HEK293 (cell line): ENCODE data around the gene ISYNA1.

Source experiments
- CTCF ChIA-PET: fragments of 350-600 bp; formaldehyde crosslinking; extraction: SDS; loops from one replicate; lab custom pipeline; 2021; ENCODE audit warnings: antibody characterized with exemption; lab: Yijun Ruan, JAX
- POLR2A ChIA-PET: fragments of 300-600 bp; formaldehyde crosslinking; extraction: SDS; loops from one replicate; lab custom pipeline; 2020; ENCODE audit warnings: antibody characterized with exemption, inconsistent platforms; lab: Yijun Ruan, JAX
- H3K27ac ChIP-seq: fragments of 200-500 bp; sonication (Bioruptor generic); 2 replicates; pipeline ENCODE4 v1.5.1; 2014; ENCODE audit warnings: low read depth, low read length, control low read depth, inconsistent platforms; ENCODE audit errors: extremely low read depth
- H3K36me3 ChIP-seq, 2 experiments: fragments of 200-500 bp in 1 of 2; sonication (Bioruptor generic) in 1 of 2; 1 replicate in 1 of 2; 2 replicates in 1 of 2; pipeline ENCODE4 v1.5.1; 2014 to 2017; ENCODE audit warnings: inconsistent platforms in 2 of 2, low read length in 2 of 2; ENCODE audit not compliant: control insufficient read depth in 2 of 2, insufficient read depth in 1 of 2
- H3K4me1 ChIP-seq: fragments of 200-500 bp; sonication (Bioruptor generic); 2 replicates; pipeline ENCODE4 v1.5.1; 2014; ENCODE audit warnings: mild to moderate bottlenecking, low read length, inconsistent platforms; ENCODE audit not compliant: control insufficient read depth, insufficient read depth
- H3K4me3 ChIP-seq: 2 replicates; pipeline ENCODE4 v1.5.1; 2011; ENCODE audit warnings: low read depth, mild to moderate bottlenecking, control low read depth, low read length, moderate library complexity
- H3K9me3 ChIP-seq: fragments of 200-500 bp; sonication (Bioruptor generic); 2 replicates; pipeline ENCODE4 v1.5.1; 2014; ENCODE audit warnings: low read depth, low read length, inconsistent platforms; ENCODE audit not compliant: control insufficient read depth, insufficient read depth
- BCL6B ChIP-seq: fragments of 450-650 bp; formaldehyde crosslinking; IDR thresholded peaks from 2 replicates; pipeline ENCODE4 v1.5.1; 2017; ENCODE audit warnings: missing biosample characterization, missing genetic modification characterization
- GLIS1 ChIP-seq: fragments of 450-650 bp; formaldehyde crosslinking; IDR thresholded peaks from 2 replicates; pipeline ENCODE4 v1.5.1; 2016; ENCODE audit warnings: missing biosample characterization, missing genetic modification characterization
- HIC1 ChIP-seq: fragments of 450-650 bp; formaldehyde crosslinking; IDR thresholded peaks from 2 replicates; pipeline ENCODE4 v1.5.1; 2016; ENCODE audit warnings: missing biosample characterization, missing genetic modification characterization
- KLF16 ChIP-seq: fragments of 450-650 bp; formaldehyde crosslinking; IDR thresholded peaks from 2 replicates; pipeline ENCODE4 v1.5.1; 2017; ENCODE audit warnings: missing biosample characterization, missing genetic modification characterization
- SP3 ChIP-seq: fragments of 450-650 bp; formaldehyde crosslinking; IDR thresholded peaks from 2 replicates; pipeline ENCODE4 v1.5.1; 2016; ENCODE audit warnings: missing biosample characterization, missing genetic modification characterization
- WT1 ChIP-seq: fragments of 450-650 bp; formaldehyde crosslinking; IDR thresholded peaks from 2 replicates; pipeline ENCODE4 v1.5.1; 2016; ENCODE audit warnings: missing biosample characterization, missing genetic modification characterization
- ZBTB17 ChIP-seq: fragments of 450-650 bp; formaldehyde crosslinking; IDR thresholded peaks from 2 replicates; pipeline ENCODE4 v1.5.1; 2016; ENCODE audit warnings: missing biosample characterization, missing genetic modification characterization
- ZBTB20 ChIP-seq: fragments of 450-650 bp; formaldehyde crosslinking; IDR thresholded peaks from 2 replicates; pipeline ENCODE4 v1.5.1; 2016; ENCODE audit warnings: missing biosample characterization, missing genetic modification characterization
- ZBTB26 ChIP-seq: fragments of 450-650 bp; formaldehyde crosslinking; optimal IDR thresholded peaks from 2 replicates; pipeline ENCODE3; 2016; ENCODE audit warnings: missing biosample characterization, mild to moderate bottlenecking, missing genetic modification characterization
- ZBTB48 ChIP-seq: fragments of 450-650 bp; formaldehyde crosslinking; IDR thresholded peaks from 2 replicates; pipeline ENCODE4 v1.5.1; 2016; ENCODE audit warnings: missing biosample characterization, missing genetic modification characterization
- ZBTB7A ChIP-seq: fragments of 450-650 bp; formaldehyde crosslinking; IDR thresholded peaks from 2 replicates; pipeline ENCODE4 v1.5.1; 2016; ENCODE audit warnings: low read depth, missing biosample characterization, missing genetic modification characterization
- ZBTB8A ChIP-seq: fragments of 450-650 bp; formaldehyde crosslinking; IDR thresholded peaks from 2 replicates; pipeline ENCODE4 v1.5.1; 2016; ENCODE audit warnings: missing biosample characterization, missing genetic modification characterization
- ZFHX2 ChIP-seq: fragments of 450-650 bp; formaldehyde crosslinking; conservative IDR thresholded peaks from 2 replicates; pipeline ENCODE4 v1.5.1; 2016; ENCODE audit warnings: missing biosample characterization, missing genetic modification characterization
- ZNF10 ChIP-seq: fragments of 450-650 bp; formaldehyde crosslinking; IDR thresholded peaks from 2 replicates; pipeline ENCODE4 v1.5.1; 2017; ENCODE audit warnings: missing biosample characterization, missing genetic modification characterization
- ZNF221 ChIP-seq: fragments of 450-650 bp; formaldehyde crosslinking; IDR thresholded peaks from 2 replicates; pipeline ENCODE4 v1.5.1; 2017; ENCODE audit warnings: missing biosample characterization, missing genetic modification characterization, borderline replicate concordance
- ZNF266 ChIP-seq: fragments of 450-650 bp; formaldehyde crosslinking; IDR thresholded peaks from 2 replicates; pipeline ENCODE4 v1.5.1; 2016; ENCODE audit warnings: missing biosample characterization, missing genetic modification characterization, low read depth
- ZNF324 ChIP-seq: fragments of 450-650 bp; formaldehyde crosslinking; IDR thresholded peaks from 2 replicates; pipeline ENCODE4 v1.5.1; 2016; ENCODE audit warnings: missing biosample characterization, missing genetic modification characterization
- ZNF398 ChIP-seq: fragments of 450-650 bp; formaldehyde crosslinking; IDR thresholded peaks from 2 replicates; pipeline ENCODE4 v1.5.1; 2017; ENCODE audit warnings: missing biosample characterization, missing genetic modification characterization
- ZNF416 ChIP-seq: fragments of 450-650 bp; formaldehyde crosslinking; IDR thresholded peaks from 2 replicates; pipeline ENCODE4 v1.5.1; 2016; ENCODE audit warnings: missing biosample characterization, missing genetic modification characterization
- ZNF426 ChIP-seq: fragments of 450-650 bp; formaldehyde crosslinking; IDR thresholded peaks from 2 replicates; pipeline ENCODE4 v1.5.1; 2017; ENCODE audit warnings: missing biosample characterization, missing genetic modification characterization, mild to moderate bottlenecking, inconsistent platforms, moderate library complexity
- ZNF433 ChIP-seq: fragments of 450-650 bp; formaldehyde crosslinking; IDR thresholded peaks from 2 replicates; pipeline ENCODE4 v1.5.1; 2016; ENCODE audit warnings: missing biosample characterization, missing genetic modification characterization, low read depth
- ZNF473 ChIP-seq: fragments of 450-650 bp; formaldehyde crosslinking; IDR thresholded peaks from 2 replicates; pipeline ENCODE4 v1.5.1; 2017; ENCODE audit warnings: missing biosample characterization, missing genetic modification characterization
- ZNF501 ChIP-seq: fragments of 450-650 bp; formaldehyde crosslinking; IDR thresholded peaks from 2 replicates; pipeline ENCODE4 v1.5.1; 2016; ENCODE audit warnings: missing biosample characterization, missing genetic modification characterization
- ZNF571 ChIP-seq: fragments of 450-650 bp; formaldehyde crosslinking; IDR thresholded peaks from 2 replicates; pipeline ENCODE4 v1.5.0; 2017; ENCODE audit warnings: missing biosample characterization, missing genetic modification characterization
- ZNF660 ChIP-seq: fragments of 450-650 bp; IDR thresholded peaks from 2 replicates; pipeline ENCODE4 v1.5.1; 2018; ENCODE audit warnings: missing biosample characterization, mild to moderate bottlenecking, missing genetic modification characterization
- ZNF664 ChIP-seq: fragments of 450-650 bp; formaldehyde crosslinking; IDR thresholded peaks from 2 replicates; pipeline ENCODE4 v1.5.1; 2016; ENCODE audit warnings: missing biosample characterization, missing genetic modification characterization
- ZNF837 ChIP-seq: fragments of 450-650 bp; formaldehyde crosslinking; IDR thresholded peaks from 2 replicates; pipeline ENCODE4 v1.5.1; 2016; ENCODE audit warnings: missing biosample characterization, missing genetic modification characterization
- ZSCAN30 ChIP-seq: fragments of 450-650 bp; IDR thresholded peaks from 2 replicates; pipeline ENCODE4 v1.5.1; 2018; ENCODE audit warnings: missing biosample characterization, mild to moderate bottlenecking, missing genetic modification characterization, moderate library complexity
- ZSCAN5A ChIP-seq: fragments of 450-650 bp; formaldehyde crosslinking; IDR thresholded peaks from 2 replicates; pipeline ENCODE4 v1.5.1; 2016; ENCODE audit warnings: missing biosample characterization, missing genetic modification characterization

The ISYNA1 gene

GRCh38 chr19:18417250-18418028 is 20.5 kb downstream of the ISYNA1 start (continued):
- TF ChIP-seq ZSCAN5A: peak; percentile 43; the same call in 1 of the 2 replicates
- 0 out of 2 replicates have a peak, but pooled peaks have one; percentile 28 for TF ChIP-seq ZNF660 (tag by site-specific recombination)
- TF ChIP-seq ZBTB7A: 0 out of 2 replicates have a peak, but pooled peaks have one; percentile 38
- peak; percentile 65 for TF ChIP-seq ZNF398 (tag by site-specific recombination)
- peak; percentile 53 for TF ChIP-seq ZNF324 (tag by site-specific recombination)
- TF ChIP-seq ZNF266: no peak
- TF ChIP-seq ZNF416 (tag by site-specific recombination): no peak

GRCh38 chr19:18416778-18417249 is 21.1 kb downstream of the ISYNA1 start:
- Histone ChIP-seq H3K4me1 (peaks cover 9% of the 10 kb centered on the region; the same call in 1 of the 2 replicates), H3K27ac (peak overlapping the region; percentile 64; the same call in 1 of the 2 replicates), H3K9me3 (no peaks in the 10 kb centered on the region), H3K36me3 (no peaks in the 10 kb centered on the region), H3K4me3 (peak overlapping the region; percentile 20)
- CTCF ChIA-PET: interaction anchor here (0.5 to 4.5 kb wide), 8 partner anchors 29 to 215 kb away, joined by 3 to 32 read pairs (median 5); partner anchors contain the start of gene GDF15
- POLR2A ChIA-PET: interaction anchor here (1.0 to 4.2 kb wide), 7 partner anchors 9 to 224 kb away, joined by 3 to 75 read pairs (median 4); partner anchors contain the start of genes JUND and MPV17L2
- TF ChIP-seq ZBTB48 (tag by site-specific recombination) (no peak; the same call in 1 of the 2 replicates), ZNF501 (tag by site-specific recombination) (peak; percentile 77; the same call in 1 of the 2 replicates), ZBTB26 (tag by site-specific recombination) (peak; percentile 86), ZBTB17 (tag by site-specific recombination) (peak; percentile 74; the same call in 1 of the 2 replicates), ZNF664 (tag by site-specific recombination) (no peak), ZFHX2 (tag by site-specific recombination) (peak; percentile 99), ZNF473 (no peak), WT1 (tag by site-specific recombination) (peak; percentile 86), SP3 (tag by site-specific recombination) (peak; percentile 55), ZBTB20 (tag by site-specific recombination) (0 out of 2 replicates have a peak, but pooled peaks have one; percentile 1), ZNF426 (tag by site-specific recombination) (no peak), ZBTB8A (tag by site-specific recombination) (peak; percentile 75), ZNF571 (tag by site-specific recombination) (no peak), HIC1 (peak; percentile 13; the same call in 1 of the 2 replicates), ZNF837 (tag by site-specific recombination) (no peak), ZNF10 (tag by site-specific recombination) (no peak), BCL6B (tag by site-specific recombination) (no peak), ZNF433 (tag by site-specific recombination) (no peak), KLF16 (tag by site-specific recombination) (peak; percentile 31; the same call in 1 of the 2 replicates), ZSCAN30 (tag by site-specific recombination) (no peak), ZNF221 (no peak), GLIS1 (tag by site-specific recombination) (peak; percentile 65; the same call in 1 of the 2 replicates)
